Stimulated activated naive B cell treated with anti-CD40 and anti-IgM and Interleukin-4, amounts not matched to agents 10 μg/mL and 1 μg/mL and 100 μg/mL, for 72 hours (primary cell): ENCODE measurements around the gene TCF25.
"Not testable (repeated sequence)": the region's sequence is repeated elsewhere in the genome, so short reads cannot be mapped to it uniquely, and the experiment has no call there.

Source experiments
- ATAC-seq, 2 donors: fragments of 150-1000 bp; cut with Tn5 transposase; replicated peaks; 2 replicates each; pipeline ENCODE4 v1.10.0; 2021; ENCODE audit warnings: moderate library complexity in 1 of 2
- DNase-seq: peaks from one replicate; pipeline ENCODE4 v3.0.0; 2021
- H3K27ac Mint-ChIP-seq: one replicate; pipeline ENCODE4 v1.8.0; 2022; ENCODE audit warnings: mild to moderate bottlenecking, mixed read lengths
- H3K27me3 Mint-ChIP-seq, 2 donors: one replicate each; pipeline ENCODE4 v1.8.0; 2022; ENCODE audit warnings: mixed read lengths in 2 of 2
- H3K36me3 Mint-ChIP-seq, 2 donors: one replicate each; pipeline ENCODE4 v1.8.0; 2022; ENCODE audit warnings: mixed read lengths in 2 of 2, mild to moderate bottlenecking in 1 of 2
- H3K4me1 Mint-ChIP-seq, 2 donors: one replicate each; pipeline ENCODE4 v1.8.0; 2022; ENCODE audit warnings: mixed read lengths in 2 of 2, mild to moderate bottlenecking in 1 of 2
- H3K4me3 Mint-ChIP-seq, 2 donors: one replicate each; pipeline ENCODE4 v1.8.0; 2022; ENCODE audit warnings: mild to moderate bottlenecking in 2 of 2, mixed read lengths in 2 of 2, moderate library complexity in 1 of 2
- H3K9me3 Mint-ChIP-seq, 2 donors: one replicate each; pipeline ENCODE4 v1.8.0; 2022; ENCODE audit warnings: mixed read lengths in 2 of 2, mild to moderate bottlenecking in 1 of 2

TCF25 gene

DNA sequence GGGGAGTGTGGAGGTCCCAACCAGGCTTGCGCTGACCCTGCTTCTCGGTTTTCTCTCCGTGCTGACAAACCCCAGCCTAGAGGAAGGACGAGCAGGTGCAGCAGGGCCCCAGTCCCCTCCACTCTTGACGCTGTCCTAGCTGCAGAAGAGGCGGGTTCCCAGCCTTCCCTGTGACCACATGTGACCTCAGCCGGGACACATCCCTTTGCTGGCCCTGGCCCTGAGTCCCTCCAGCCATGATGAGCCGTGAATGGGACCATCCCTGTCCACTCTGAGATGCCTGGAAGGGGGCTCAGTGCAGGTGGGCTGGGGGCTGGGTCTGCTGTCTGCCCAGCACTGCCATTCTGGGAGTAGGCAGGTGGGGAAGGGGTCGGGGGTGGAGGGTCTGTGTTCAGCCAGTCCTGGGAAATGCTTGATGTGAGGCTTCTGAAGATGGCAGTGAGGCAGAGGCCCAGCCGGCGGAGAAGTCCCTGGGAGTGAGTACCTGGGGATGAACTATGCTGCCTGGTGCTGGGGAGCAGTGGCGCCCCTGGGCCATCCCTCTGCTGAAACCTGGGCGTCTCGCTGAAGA, 47.8 kb downstream of the TCF25 start:
- Mint-ChIP-seq H3K4me3 (no peak overlapping the region), H3K27me3 (peaks cover 54 to 59% of the 10 kb centered on the region in 2 donors), H3K36me3 (peaks cover 0 to 3% of the 10 kb centered on the region in 2 donors), H3K27ac (no peak overlapping the region), H3K9me3 (no peaks in the 10 kb centered on the region), H3K4me1 (peaks cover 24 to 65% of the 10 kb centered on the region in 2 donors)
- DNase-seq: no peak
- no peak for ATAC-seq

GRCh38 chr16:89921702-89922476, 48.5 kb downstream of the TCF25 start:
- Mint-ChIP-seq H3K27ac (no peak overlapping the region), H3K4me3 (peak overlapping the region in 1 of 2 donors; percentile 35), H3K36me3 (peaks cover 0 to 3% of the 10 kb centered on the region in 2 donors), H3K9me3 (no peaks in the 10 kb centered on the region), H3K27me3 (peaks cover 54 to 65% of the 10 kb centered on the region in 2 donors), H3K4me1 (peaks cover 24 to 70% of the 10 kb centered on the region in 2 donors)
- DNase-seq: no peak
- ATAC-seq: no peak

DNA sequence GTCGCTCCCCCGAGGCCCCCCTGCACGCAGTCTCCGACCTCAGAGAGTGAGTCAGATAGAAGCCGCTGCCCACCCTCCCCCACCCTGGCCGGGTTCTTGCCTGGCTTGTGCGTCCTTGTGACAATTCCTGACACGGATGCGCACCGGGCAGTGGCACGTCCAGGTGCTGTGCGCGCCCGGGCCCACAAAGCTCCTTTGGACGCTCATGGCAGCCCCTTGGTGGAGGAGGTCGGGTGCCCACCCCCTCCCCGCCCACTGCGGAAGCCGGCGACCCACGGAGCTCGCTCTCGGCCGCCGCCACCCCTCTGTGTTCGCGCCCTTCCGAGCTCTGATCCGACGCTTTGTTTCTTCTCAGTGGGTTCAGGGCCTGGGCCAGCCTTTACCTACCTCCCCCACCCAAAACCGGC, 49.1 kb downstream of the TCF25 start:
- ATAC-seq: peak in 1 of 2 donors; percentile 9
- Mint-ChIP-seq H3K36me3 (peaks cover 0 to 3% of the 10 kb centered on the region in 2 donors), H3K9me3 (no peaks in the 10 kb centered on the region), H3K27me3 (peaks cover 54 to 67% of the 10 kb centered on the region in 2 donors), H3K4me3 (peak overlapping the region; percentile 70 to 79), H3K27ac (no peak overlapping the region), H3K4me1 (peaks cover 24 to 70% of the 10 kb centered on the region in 2 donors)
- no peak for DNase-seq

GRCh38 chr16:89922884-89923639, 49.7 kb downstream of the TCF25 start, which contains the start of gene TUBB3:
Gene TUBB3, plus strand, starts transcription at chr16:89923342. Its CDS starts 60 bp downstream, at chr16:89923402.
- H3K27me3 Mint-ChIP-seq: peaks cover 50 to 72% of the 10 kb centered on the region in 2 donors
- DNase-seq (no peak), ATAC-seq (peak; percentile 20 to 44)
- H3K27ac Mint-ChIP-seq: no peak within 1 kb of the TSS
- H3K4me1 Mint-ChIP-seq: peaks cover 19 to 65% of the 10 kb centered on the region in 2 donors
- H3K4me3 Mint-ChIP-seq: peak within 1 kb of the TSS; percentile 70 to 79
- H3K36me3 Mint-ChIP-seq: peaks cover 0 to 3% of the 10 kb centered on the region in 2 donors
- no peaks in the 10 kb centered on the region for H3K9me3 Mint-ChIP-seq

GRCh38 chr16:89923640-89924296, 50.4 kb downstream of the TCF25 start:
- H3K4me3 Mint-ChIP-seq: peak overlapping the region; percentile 25 to 32
- no peaks in the 10 kb centered on the region for H3K9me3 Mint-ChIP-seq
- H3K36me3 Mint-ChIP-seq: peaks cover 0 to 3% of the 10 kb centered on the region in 2 donors
- peaks cover 16 to 58% of the 10 kb centered on the region in 2 donors for H3K4me1 Mint-ChIP-seq
- DNase-seq: no peak
- peaks cover 47 to 68% of the 10 kb centered on the region in 2 donors for H3K27me3 Mint-ChIP-seq
- no peak overlapping the region for H3K27ac Mint-ChIP-seq
- no peak for ATAC-seq

DNA sequence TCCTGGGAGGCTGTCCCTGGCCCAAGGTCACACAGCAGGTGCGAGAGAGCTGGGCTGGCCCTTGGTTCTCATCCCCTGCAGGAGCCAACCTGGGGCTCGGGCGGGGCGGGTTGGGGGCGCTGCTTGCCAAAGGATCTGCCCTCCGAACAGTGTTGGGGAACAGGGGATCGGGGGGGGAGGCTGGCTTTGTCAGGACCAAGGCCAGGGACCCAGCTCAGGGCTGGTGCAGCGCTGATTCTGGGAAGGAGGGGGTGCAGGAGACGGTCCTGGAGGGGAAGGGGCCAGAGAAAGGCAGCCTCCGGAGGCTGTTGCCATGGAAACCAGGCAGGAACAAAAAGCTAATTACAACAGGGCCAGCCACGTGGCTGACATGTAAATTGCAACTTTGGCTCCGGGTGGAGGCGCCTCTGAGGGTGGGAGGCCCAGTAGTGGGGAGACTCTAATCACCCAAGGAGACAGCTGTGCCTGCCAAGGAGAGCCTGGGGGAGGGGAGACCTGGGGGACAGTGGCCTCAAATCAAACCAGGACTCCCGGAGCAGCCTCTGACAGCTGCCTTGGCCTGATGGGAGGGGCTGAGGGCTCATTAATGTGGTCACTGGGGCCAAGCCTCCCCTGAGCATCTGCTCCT, 51.0 kb downstream of the TCF25 start:
- Mint-ChIP-seq H3K9me3 (no peaks in the 10 kb centered on the region), H3K27ac (no peak overlapping the region), H3K36me3 (peaks cover 0 to 3% of the 10 kb centered on the region in 2 donors), H3K4me3 (no peak overlapping the region), H3K4me1 (peaks cover 13 to 55% of the 10 kb centered on the region in 2 donors), H3K27me3 (peaks cover 42 to 62% of the 10 kb centered on the region in 2 donors)
- ATAC-seq (no peak), DNase-seq (no peak)

- DNase-seq (no peak), ATAC-seq (no peak)
- Mint-ChIP-seq H3K27ac (no peak overlapping the region), H3K4me1 (peaks cover 8 to 55% of the 10 kb centered on the region in 2 donors), H3K4me3 (no peak overlapping the region), H3K36me3 (peaks cover 0 to 5% of the 10 kb centered on the region in 2 donors), H3K27me3 (peaks cover 42 to 62% of the 10 kb centered on the region in 2 donors), H3K9me3 (no peaks in the 10 kb centered on the region)
Observed at GRCh38 chr16:89924925-89925307, 51.5 kb downstream of the TCF25 start.

DNA sequence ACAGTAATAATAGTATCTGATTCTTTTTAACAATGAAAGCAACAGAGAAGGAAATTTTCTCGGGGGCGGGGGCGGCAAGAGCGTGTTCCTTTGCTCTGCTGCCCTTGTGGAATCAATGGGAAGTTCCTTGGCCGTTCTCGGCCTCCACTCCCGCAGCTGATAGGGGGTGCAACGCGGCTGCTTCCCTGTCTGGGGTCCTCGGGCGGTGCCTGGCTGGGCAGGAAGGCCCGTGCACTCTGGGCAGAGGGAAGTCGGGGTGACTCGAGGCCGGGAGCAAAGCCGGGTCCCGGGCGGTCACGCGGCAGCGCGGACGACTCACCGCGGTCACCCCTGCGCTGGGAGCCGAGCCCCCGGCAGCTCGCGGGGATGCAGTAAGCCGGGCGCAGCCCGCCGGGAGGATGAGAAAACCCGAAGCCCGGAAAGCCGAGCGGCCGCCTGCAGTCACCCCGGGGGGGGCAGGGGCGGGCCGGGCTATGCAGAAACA, 52.2 kb downstream of the TCF25 start:
- Mint-ChIP-seq H3K9me3 (no peaks in the 10 kb centered on the region), H3K36me3 (peaks cover 0 to 4% of the 10 kb centered on the region in 2 donors), H3K4me1 (peaks cover 8 to 54% of the 10 kb centered on the region in 2 donors), H3K27ac (no peak overlapping the region), H3K4me3 (peak overlapping the region in 1 of 2 donors; percentile 41), H3K27me3 (peaks cover 38 to 58% of the 10 kb centered on the region in 2 donors)
- DNase-seq: no peak
- no peak for ATAC-seq

DNA sequence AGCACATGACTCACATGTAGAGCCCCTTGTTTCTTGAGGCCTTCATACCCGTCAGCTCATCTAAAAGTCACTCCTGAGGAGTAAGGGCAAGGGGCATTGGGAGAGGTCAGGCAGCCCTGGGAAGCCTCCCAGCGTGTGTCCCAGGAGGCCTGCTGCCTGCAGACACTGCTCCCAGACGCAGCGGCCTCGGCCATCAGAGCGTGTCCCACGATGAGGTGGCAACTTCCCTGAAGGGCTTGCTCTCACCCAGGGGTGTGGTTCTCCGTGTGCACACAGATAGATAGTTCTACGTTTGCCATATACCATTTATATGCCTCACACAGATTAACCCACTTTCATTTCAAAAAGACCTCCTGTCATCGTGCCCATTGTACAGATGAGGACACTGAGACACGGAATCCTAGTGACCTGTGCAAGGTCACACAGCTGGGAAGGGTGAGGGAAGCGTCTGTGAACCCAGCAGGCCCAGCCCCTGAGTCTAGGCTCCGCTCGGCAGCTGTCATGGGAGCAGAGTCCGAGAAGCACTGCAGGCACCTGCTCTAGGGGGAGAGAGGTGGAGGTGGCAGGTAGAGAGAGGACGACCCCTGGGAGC, 58.0 kb downstream of the TCF25 start:
- DNase-seq (no peak), ATAC-seq (peak; percentile 34 to 36)
- Mint-ChIP-seq H3K27me3 (peaks cover 12 to 30% of the 10 kb centered on the region in 2 donors), H3K9me3 (no peaks in the 10 kb centered on the region), H3K4me3 (no peak overlapping the region), H3K36me3 (peaks cover 0 to 4% of the 10 kb centered on the region in 2 donors), H3K27ac (no peak overlapping the region), H3K4me1 (peaks cover 8 to 28% of the 10 kb centered on the region in 2 donors)

- H3K4me1 Mint-ChIP-seq: peaks cover 8 to 24% of the 10 kb centered on the region in 2 donors
- DNase-seq: no peak
- H3K27me3 Mint-ChIP-seq: peaks cover 12 to 25% of the 10 kb centered on the region in 2 donors
- H3K9me3 Mint-ChIP-seq: no peaks in the 10 kb centered on the region
- ATAC-seq: peak; percentile 67 to 70
- no peak overlapping the region for H3K27ac Mint-ChIP-seq
- H3K4me3 Mint-ChIP-seq: no peak overlapping the region
- H3K36me3 Mint-ChIP-seq: peaks cover 0 to 4% of the 10 kb centered on the region in 2 donors
Observed at GRCh38 chr16:89931964-89932363, 58.6 kb downstream of the TCF25 start.

DNA sequence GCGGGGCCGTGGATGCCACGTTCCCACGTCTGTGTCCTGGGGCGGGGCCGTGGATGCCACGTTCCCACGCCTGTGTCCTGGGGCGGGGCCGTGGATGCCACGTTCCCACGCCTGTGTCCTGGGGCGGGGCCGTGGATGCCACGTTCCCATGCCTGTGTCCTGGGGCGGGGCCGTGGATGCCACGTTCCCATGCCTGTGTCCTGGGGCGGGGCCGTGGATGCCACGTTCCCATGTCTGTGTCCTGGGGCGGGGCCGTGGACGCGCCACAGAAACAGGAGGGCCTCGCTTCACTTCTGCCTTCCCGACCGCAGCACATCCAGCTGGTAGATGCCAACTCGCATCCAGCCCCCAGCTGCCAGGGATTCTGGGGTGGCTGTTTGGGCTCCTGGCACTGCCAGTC, 60.6 kb downstream of the TCF25 start:
- ATAC-seq, H3K4me3 Mint-ChIP-seq, H3K27ac Mint-ChIP-seq, H3K9me3 Mint-ChIP-seq, DNase-seq, H3K36me3 Mint-ChIP-seq: not testable (repeated sequence)
- Mint-ChIP-seq H3K4me1 (peaks cover 8 to 24% of the 10 kb centered on the region in 2 donors), H3K27me3 (peaks cover 13 to 32% of the 10 kb centered on the region in 2 donors)

DNA sequence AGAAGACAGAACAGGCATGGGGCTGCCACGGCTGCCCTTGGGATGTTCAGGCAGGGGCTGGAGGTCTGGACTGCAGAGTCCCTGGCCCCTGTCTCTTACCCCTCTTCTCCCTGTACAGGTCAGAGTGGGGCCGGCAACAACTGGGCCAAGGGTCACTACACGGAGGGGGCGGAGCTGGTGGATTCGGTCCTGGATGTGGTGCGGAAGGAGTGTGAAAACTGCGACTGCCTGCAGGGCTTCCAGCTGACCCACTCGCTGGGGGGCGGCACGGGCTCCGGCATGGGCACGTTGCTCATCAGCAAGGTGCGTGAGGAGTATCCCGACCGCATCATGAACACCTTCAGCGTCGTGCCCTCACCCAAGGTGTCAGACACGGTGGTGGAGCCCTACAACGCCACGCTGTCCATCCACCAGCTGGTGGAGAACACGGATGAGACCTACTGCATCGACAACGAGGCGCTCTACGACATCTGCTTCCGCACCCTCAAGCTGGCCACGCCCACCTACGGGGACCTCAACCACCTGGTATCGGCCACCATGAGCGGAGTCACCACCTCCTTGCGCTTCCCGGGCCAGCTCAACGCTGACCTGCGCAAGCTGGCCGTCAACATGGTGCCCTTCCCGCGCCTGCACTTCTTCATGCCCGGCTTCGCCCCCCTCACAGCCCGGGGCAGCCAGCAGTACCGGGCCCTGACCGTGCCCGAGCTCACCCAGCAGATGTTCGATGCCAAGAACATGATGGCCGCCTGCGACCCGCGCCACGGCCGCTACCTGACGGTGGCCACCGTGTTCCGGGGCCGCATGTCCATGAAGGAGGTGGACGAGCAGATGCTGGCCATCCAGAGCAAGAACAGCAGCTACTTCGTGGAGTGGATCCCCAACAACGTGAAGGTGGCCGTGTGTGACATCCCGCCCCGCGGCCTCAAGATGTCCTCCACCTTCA, 61.5 kb downstream of the TCF25 start:
- no peak for ATAC-seq
- Mint-ChIP-seq H3K36me3 (peaks cover 0 to 1% of the 10 kb centered on the region in 2 donors), H3K9me3 (no peaks in the 10 kb centered on the region)

More for the DNA sequence above, 61.5 kb downstream of the TCF25 start:
- H3K4me3 Mint-ChIP-seq: no peak overlapping the region
- no peak for DNase-seq
- H3K27ac Mint-ChIP-seq: no peak overlapping the region
- H3K27me3 Mint-ChIP-seq: peaks cover 12 to 30% of the 10 kb centered on the region in 2 donors
- H3K4me1 Mint-ChIP-seq: peaks cover 8 to 19% of the 10 kb centered on the region in 2 donors
